ENCODE measurements around the gene C11orf58. TPM values are rescaled to one million over a fixed set of nuclear protein-coding genes. Genes with fewer than 3 reads are reported as not detected.

C11orf58 gene
- polyA plus RNA-seq, 3 donors: 356 to 394 (median 391) TPM

- DNase-seq: no peak
Observed at GRCh38 chr11:16759857-16760508, 21.5 kb downstream of the C11orf58 start.

- no peak for DNase-seq
Observed at GRCh38 chr11:16763746-16764145, 25.3 kb downstream of the C11orf58 start.

GRCh38 chr11:16764888-16765287, 26.4 kb downstream of the C11orf58 start:
- no peak for DNase-seq

DNA sequence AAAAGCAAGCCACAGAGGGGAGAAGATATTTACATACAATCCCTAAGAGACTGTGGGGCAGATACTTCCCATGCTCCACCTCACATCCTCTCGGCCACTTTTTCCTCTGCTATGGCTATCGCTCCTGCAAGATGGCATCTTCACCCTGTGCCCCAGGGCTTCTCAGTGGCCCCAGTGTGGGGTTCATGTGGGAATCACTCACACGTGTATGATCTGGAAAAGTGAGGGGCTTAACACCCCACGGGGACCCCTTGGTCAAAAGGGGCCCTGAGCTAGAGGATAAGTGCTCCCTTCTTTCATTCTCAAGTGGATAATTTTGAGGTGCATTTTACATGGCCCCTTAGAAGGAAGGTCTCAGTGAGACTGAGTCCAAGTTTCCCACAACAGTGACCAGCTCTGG, 28.7 kb downstream of the C11orf58 start:
- no peak for DNase-seq

GRCh38 chr11:16767957-16768356, 29.5 kb downstream of the C11orf58 start:
- no peak for DNase-seq

GRCh38 chr11:16769386-16769785, 30.9 kb downstream of the C11orf58 start:
- DNase-seq: no peak

DNA sequence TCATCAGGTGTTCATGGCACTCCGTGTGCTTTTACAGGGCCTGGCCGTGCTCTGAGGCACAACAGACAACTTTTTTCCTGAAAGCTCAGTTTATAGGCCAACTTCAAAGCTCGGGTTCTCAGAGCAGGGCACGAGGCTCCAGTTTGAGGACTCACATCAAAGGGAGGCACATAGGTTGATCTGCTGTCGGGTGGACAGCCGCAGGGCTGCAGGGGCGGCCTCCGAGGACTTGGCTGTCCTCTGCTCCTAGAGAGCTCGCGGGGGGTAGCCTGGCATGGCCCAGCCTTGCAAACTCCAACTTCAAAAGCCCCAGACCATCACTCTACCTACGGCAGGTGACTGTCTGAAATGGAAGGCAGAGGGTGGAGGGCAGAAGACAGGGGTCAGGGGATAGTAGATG, 31.6 kb downstream of the C11orf58 start:
- DNase-seq: no peak

DNA sequence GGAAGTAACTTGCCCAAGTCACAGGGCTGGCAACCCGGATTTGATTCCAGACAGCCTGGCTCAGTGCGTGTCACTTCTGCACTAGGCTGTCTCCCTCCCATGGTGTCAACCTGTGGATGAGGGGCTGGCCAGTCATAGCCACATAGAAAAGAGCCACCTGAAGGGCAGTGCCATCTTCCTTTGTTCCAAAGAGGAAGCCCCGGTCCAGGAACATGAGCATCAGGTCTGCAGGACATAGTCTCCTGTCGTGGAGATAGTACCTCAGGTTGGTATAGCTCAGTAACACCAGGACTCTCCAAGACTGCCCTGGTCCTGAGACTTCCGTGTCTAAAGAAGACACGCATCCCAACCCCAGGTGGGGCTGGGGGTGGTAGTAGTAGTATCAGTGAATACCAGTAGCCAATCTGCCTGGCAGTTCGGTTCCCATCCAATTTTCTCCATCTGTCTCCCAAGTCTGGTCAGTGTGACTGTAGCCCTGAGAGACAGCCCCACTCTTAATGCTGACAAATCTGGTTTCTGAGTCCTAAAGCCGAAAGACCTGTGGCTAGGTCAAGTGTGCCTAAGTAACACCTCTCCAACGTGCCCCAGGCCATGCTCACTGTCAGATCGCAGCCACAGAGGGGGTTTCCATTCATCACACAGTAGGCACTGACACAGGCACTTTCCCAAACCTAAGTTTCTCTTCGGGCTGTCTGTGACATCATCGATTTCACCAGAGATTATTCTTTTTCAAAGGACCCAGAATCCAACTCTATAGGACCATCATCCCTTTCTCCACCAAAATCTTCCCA, 33.1 kb downstream of the C11orf58 start:
- DNase-seq: no peak

GRCh38 chr11:16772141-16772512, 33.7 kb downstream of the C11orf58 start:
- no peak for DNase-seq

- no peak for DNase-seq
Observed at GRCh38 chr11:16773981-16774935, 35.8 kb downstream of the C11orf58 start.

- no peak for DNase-seq
Observed at GRCh38 chr11:16774936-16775613, 36.6 kb downstream of the C11orf58 start.

- no peak for DNase-seq
Observed at GRCh38 chr11:16775614-16776283, 37.3 kb downstream of the C11orf58 start.

DNA sequence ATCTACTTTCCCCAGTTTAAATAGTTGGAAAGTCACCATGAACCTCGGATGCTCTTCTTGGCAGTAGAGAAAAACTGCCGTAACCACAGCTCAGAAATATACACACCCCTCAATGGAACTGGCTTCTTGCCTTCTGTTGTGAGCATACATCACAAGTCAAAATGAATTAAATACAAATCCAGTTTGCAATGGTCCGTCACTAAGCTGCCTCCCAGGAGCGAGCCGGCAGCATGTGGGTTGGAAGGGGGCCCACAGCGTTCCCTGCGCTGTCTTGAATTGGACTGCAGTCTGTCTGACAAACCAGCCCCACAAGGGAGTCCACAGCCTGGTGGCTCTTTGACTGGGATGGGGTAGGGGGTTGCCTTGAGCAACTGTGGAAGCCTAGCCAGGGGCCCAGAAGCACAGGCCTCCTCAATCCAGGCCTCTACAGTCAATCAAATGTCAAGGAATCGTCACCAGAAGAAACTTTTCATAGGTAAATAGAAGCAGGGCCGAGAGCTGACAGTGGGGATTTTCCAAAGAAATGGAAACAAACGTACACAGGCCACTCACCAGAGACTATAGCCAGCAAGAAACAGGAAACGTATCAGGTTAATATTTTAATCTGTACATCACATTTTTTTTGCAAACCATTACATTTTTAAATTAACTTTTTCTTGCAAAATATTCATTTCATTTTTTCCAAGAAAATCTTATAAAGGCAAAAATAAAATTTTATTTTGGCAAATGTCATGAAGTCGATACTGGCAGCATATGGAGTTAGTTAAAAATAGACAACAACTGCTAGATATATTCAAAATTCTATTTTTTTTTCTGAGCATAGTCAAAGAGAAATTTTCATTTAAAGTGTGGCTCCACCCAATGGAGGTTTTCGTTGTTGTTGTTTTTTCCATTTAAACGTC, 38.5 kb downstream of the C11orf58 start:
- no peak for DNase-seq

- DNase-seq: no peak
Observed at GRCh38 chr11:16777613-16777975, 39.1 kb downstream of the C11orf58 start.

GRCh38 chr11:16778286-16778685, 39.8 kb downstream of the C11orf58 start:
- DNase-seq: no peak

GRCh38 chr11:16778876-16779275, 40.4 kb downstream of the C11orf58 start:
- DNase-seq: no peak

GRCh38 chr11:16779436-16779835, 41.0 kb downstream of the C11orf58 start:
- DNase-seq: no peak

DNA sequence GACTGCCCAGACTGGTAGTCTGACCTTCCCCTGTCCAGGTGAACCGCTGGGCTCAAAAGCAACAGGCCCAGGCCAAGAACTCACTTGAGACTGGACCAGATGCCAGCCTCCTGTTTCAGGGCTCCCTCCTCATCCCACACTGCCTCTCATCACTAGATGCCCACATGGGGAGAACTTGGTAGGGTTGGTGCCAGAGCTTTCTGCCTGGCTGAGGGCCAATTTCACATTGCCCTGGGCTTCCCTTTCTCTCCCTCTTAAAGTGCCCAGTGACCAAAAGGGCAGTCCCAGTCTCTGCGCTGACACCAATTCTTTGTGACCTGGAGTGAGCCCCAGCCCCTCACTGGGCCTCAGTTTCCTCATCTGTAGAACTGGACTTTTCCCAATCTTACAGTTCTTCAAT, 41.7 kb downstream of the C11orf58 start:
- DNase-seq: no peak

GRCh38 chr11:16780698-16781550, 42.5 kb downstream of the C11orf58 start:
- no peak for DNase-seq
